A673 (cell line): ENCODE data around the gene KICS2. TPM values are rescaled to one million over a fixed set of nuclear protein-coding genes. Genes with fewer than 3 reads are reported as not detected.

Source experiments
- BruUV-seq: library from RNA; stranded (reverse); fragments of 400-500 nt; replicated peaks from 2 replicates; lab custom pipeline; 2021; lab: Mats Ljungman, UMichigan
- CTCF ChIA-PET: fragments of 300-600 bp; sonication (Branson Sonifier 250); formaldehyde crosslinking; loops from one replicate; lab custom pipeline; 2022; ENCODE audit warnings: antibody characterized with exemption; lab: Charles Lee
- POLR2A ChIA-PET: fragments of 300-600 bp; sonication (Branson Sonifier 250); formaldehyde crosslinking; loops from one replicate; lab custom pipeline; 2022; ENCODE audit warnings: antibody characterized with exemption; ENCODE audit not compliant: low non-redundant PET; lab: Charles Lee
- DNase-seq: peaks from one replicate; pipeline ENCODE4 v3.0.0-alpha.2; 2015; ENCODE audit warnings: low spot score
- H3K27ac ChIP-seq: fragments of 200-600 bp; sonication (generic); 2 replicates; pipeline ENCODE4 v1.5.1; 2016; ENCODE audit warnings: mixed run types, low read depth, mild to moderate bottlenecking, mixed read lengths, antibody characterized with exemption, low read length; ENCODE audit not compliant: poor library complexity, severe bottlenecking
- H3K27me3 ChIP-seq: fragments of 200-600 bp; sonication (generic); replicated peaks from 2 replicates; pipeline ENCODE4 v1.6.1; 2017; ENCODE audit warnings: mixed run types, low read depth, mild to moderate bottlenecking, mixed read lengths, antibody characterized with exemption, low read length; ENCODE audit not compliant: insufficient read depth, poor library complexity
- H3K36me3 ChIP-seq: fragments of 200-600 bp; sonication (generic); 2 replicates; pipeline ENCODE4 v1.6.1; 2016; ENCODE audit warnings: mixed run types, mild to moderate bottlenecking, mixed read lengths, antibody characterized with exemption, low read length; ENCODE audit not compliant: insufficient read depth, poor library complexity, severe bottlenecking
- H3K4me1 ChIP-seq: fragments of 200-600 bp; sonication (generic); 2 replicates; pipeline ENCODE4 v1.6.1; 2017; ENCODE audit warnings: mixed run types, mild to moderate bottlenecking, mixed read lengths, antibody characterized with exemption, low read length; ENCODE audit not compliant: insufficient read depth, poor library complexity, severe bottlenecking
- H3K4me3 ChIP-seq: fragments of 200-600 bp; sonication (generic); 2 replicates; pipeline ENCODE4 v1.5.1; 2016; ENCODE audit warnings: low read depth, mixed run types, mild to moderate bottlenecking, mixed read lengths, low read length; ENCODE audit not compliant: poor library complexity, severe bottlenecking
- H3K9me3 ChIP-seq: fragments of 200-600 bp; sonication (generic); 2 replicates; pipeline ENCODE4 v1.6.1; 2016; ENCODE audit warnings: mixed run types, low read depth, mild to moderate bottlenecking, mixed read lengths, antibody characterized with exemption, low read length; ENCODE audit not compliant: poor library complexity, severe bottlenecking
- EZH2 ChIP-seq: fragments of 200-600 bp; sonication (generic); IDR thresholded peaks from 2 replicates; pipeline ENCODE4 v1.6.1; 2017; ENCODE audit warnings: borderline replicate concordance, low read depth, mild to moderate bottlenecking, mixed read lengths, antibody characterized with exemption, low read length; ENCODE audit not compliant: poor library complexity, severe bottlenecking
- intact Hi-C: fragments of 100-400 bp; cut with micrococcal nuclease; formaldehyde crosslinking; loops from one replicate; pipeline ENCODE4 v1.10.0; 2022; ENCODE audit not compliant: unreplicated experiment
- total RNA-seq: library from RNA; stranded (reverse); gene quantifications from 2 replicates; pipeline ENCODE4 v1.2.3, GENCODE V29; 2021
- TF ChIP-seq, protein P1 (sequence below): fragments of 300-800, 200-600 bp; sonication (generic); conservative IDR thresholded peaks from 2 replicates; pipeline ENCODE4 v1.5.1; 2017; ENCODE audit warnings: low read depth, mild to moderate bottlenecking, antibody characterized with exemption, low read length, moderate library complexity, mixed read lengths

KICS2 gene
- total RNA-seq, 1 experiment from 2014 or later: 14.0 TPM

DNA sequence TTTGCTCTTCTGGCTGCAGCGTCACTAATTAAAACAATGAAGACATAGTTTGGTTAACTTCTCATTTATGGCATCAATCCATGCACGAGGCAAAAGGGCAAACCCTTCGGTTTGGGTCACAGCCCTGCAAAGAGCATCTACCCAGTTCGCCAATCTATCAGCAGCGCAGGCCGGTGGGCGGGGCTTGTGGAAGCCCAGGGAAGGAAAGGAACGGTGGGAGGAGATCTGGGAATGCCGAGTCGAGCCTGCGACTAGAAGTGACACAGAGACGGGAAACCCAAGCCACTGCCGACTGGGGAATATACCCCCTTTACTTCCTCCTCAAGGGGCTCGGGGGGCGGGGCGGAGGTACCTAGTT is 466 bp downstream of the KICS2 start:
- peak overlapping the region; percentile 71 for H3K4me3 ChIP-seq
- intact Hi-C loops: no loop called here
- H3K36me3 ChIP-seq: no peaks in the 10 kb centered on the region
- no peaks in the 10 kb centered on the region for H3K9me3 ChIP-seq
- no peaks in the 10 kb centered on the region for H3K27me3 ChIP-seq
- no TSS peak for BruUV-seq
- peaks cover 23% of the 10 kb centered on the region for H3K4me1 ChIP-seq
- CTCF ChIA-PET: interaction anchor here (1.1 kb wide), 1 partner anchor 382 kb away, joined by 5 read pairs; no protein-coding TSS in a partner anchor
- H3K27ac ChIP-seq: peak overlapping the region; percentile 80
- TF ChIP-seq, protein P1, sequence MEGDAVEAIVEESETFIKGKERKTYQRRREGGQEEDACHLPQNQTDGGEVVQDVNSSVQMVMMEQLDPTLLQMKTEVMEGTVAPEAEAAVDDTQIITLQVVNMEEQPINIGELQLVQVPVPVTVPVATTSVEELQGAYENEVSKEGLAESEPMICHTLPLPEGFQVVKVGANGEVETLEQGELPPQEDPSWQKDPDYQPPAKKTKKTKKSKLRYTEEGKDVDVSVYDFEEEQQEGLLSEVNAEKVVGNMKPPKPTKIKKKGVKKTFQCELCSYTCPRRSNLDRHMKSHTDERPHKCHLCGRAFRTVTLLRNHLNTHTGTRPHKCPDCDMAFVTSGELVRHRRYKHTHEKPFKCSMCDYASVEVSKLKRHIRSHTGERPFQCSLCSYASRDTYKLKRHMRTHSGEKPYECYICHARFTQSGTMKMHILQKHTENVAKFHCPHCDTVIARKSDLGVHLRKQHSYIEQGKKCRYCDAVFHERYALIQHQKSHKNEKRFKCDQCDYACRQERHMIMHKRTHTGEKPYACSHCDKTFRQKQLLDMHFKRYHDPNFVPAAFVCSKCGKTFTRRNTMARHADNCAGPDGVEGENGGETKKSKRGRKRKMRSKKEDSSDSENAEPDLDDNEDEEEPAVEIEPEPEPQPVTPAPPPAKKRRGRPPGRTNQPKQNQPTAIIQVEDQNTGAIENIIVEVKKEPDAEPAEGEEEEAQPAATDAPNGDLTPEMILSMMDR: no peak
- no peak for TF ChIP-seq EZH2
- DNase-seq: peak; percentile 93
- POLR2A ChIA-PET: no interaction called here

DNA sequence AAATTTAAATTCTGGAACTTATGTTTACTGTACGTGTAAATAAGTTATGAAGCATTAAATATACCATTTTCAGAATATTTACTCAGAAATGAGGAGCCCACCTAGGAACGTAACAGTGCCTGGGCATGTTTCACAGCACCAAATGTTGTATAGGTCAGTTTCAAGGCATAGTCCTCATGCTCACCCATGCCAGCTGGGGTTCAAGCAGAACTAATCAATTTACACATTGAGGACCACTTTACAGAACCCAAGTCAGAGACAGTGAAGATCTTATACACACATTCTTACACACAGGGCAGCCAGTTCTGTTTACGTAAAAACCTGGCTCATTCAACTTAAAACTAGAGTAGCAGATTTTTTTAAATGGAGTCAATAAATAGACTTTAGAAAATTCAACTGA is 2.0 kb downstream of the KICS2 start:
- Histone ChIP-seq H3K36me3 (no peaks in the 10 kb centered on the region), H3K27ac (no peak overlapping the region), H3K4me1 (peaks cover 23% of the 10 kb centered on the region), H3K9me3 (no peaks in the 10 kb centered on the region), H3K4me3 (no peak overlapping the region), H3K27me3 (no peaks in the 10 kb centered on the region)
- intact Hi-C loops: no loop called here
- TF ChIP-seq, protein P1: no peak
- TF ChIP-seq EZH2: no peak
- POLR2A ChIA-PET: no interaction called here
- BruUV-seq: no TSS peak
- CTCF ChIA-PET: no interaction called here
- DNase-seq: no peak

DNA sequence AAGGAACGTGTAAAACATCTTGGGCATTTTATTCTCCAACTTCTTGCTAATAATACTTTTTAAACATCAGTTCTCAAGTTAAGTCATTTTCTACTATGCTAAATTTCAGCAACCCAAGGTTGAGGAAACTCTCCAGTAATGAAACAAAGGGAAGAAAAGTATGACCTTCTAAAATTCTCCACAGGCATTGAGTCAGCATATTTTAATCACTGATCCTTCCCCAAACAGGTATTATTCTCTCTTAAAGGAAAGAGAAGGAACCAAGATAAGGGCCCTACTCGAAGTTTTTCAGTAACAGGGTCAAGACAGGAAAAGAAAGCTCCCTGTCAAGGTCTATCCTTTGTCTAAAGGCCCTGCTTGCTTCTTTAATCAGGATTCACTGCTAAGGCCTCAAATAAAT is 3.0 kb downstream of the KICS2 start:
- ChIA-PET CTCF (no interaction called here), POLR2A (interaction anchor here (0.7 kb wide), 1 partner anchor 1345 kb away, joined by 3 read pairs; no protein-coding TSS in a partner anchor)
- no peaks in the 10 kb centered on the region for H3K36me3 ChIP-seq
- no TSS peak for BruUV-seq
- no peak for DNase-seq
- intact Hi-C loops: no loop called here
- H3K27me3 ChIP-seq: no peaks in the 10 kb centered on the region
- H3K9me3 ChIP-seq: no peaks in the 10 kb centered on the region
- H3K4me1 ChIP-seq: peaks cover 23% of the 10 kb centered on the region
- no peak overlapping the region for H3K4me3 ChIP-seq
- TF ChIP-seq, protein P1: no peak
- no peak for TF ChIP-seq EZH2
- H3K27ac ChIP-seq: no peak overlapping the region
